Body of pancreas (tissue), 4 donors: Measurements from ENCODE around the gene ASIC3.

Source experiments
- CTCF ChIP-seq, 7 experiments: fragments of 450-650 bp in 4 of 7; fragments of 200-600 bp in 3 of 7; sonication (generic) in 3 of 7; IDR thresholded peaks; one replicate each; pipeline ENCODE4 v1.5.1; 2016 to 2019; ENCODE audit warnings: antibody characterized with exemption in 7 of 7
- POLR2A ChIP-seq, 3 donors: fragments of 450-650 bp; IDR thresholded peaks; one replicate each; pipeline ENCODE4 v1.6.1; 2016; ENCODE audit warnings: antibody characterized with exemption in 3 of 3, mild to moderate bottlenecking in 2 of 3

GRCh38 chr7:151085329-151085690 is 37.0 kb downstream of the ASIC3 start:
- TF ChIP-seq CTCF (IDR thresholded peaks at IDR 0.05) (no peak), POLR2A (IDR thresholded peaks at IDR 0.05) (no peak)
